OCI-LY1 (cell line): ENCODE results near the gene TTLL5.
"Not testable (repeated sequence)": the region's sequence is repeated elsewhere in the genome, so short reads cannot be mapped to it uniquely, and the experiment has no call there.

Experiments
- H2AFZ ChIP-seq: fragments of 200-600 bp; sonication (generic), shearing (Covaris generic); 2 replicates; pipeline ENCODE4 v1.6.0; 2014; ENCODE audit warnings: antibody characterized with exemption, mild to moderate bottlenecking, low read length
- H3F3A ChIP-seq: fragments of 200-600 bp; sonication (generic), shearing (Covaris generic); 2 replicates; pipeline ENCODE4 v1.6.0; 2014; ENCODE audit warnings: mild to moderate bottlenecking, antibody characterized with exemption, low read length, moderate library complexity; ENCODE audit not compliant: insufficient read depth
- H3K27ac ChIP-seq: fragments of 200-600 bp; sonication (generic); 2 replicates; pipeline ENCODE4 v1.5.1; 2014; ENCODE audit warnings: low read length, mixed run types, mild to moderate bottlenecking, low read depth; ENCODE audit not compliant: poor library complexity, severe bottlenecking
- H3K27me3 ChIP-seq: fragments of 200-600 bp; sonication (generic); 2 replicates; pipeline ENCODE4 v1.6.0; 2014; ENCODE audit warnings: antibody characterized with exemption, mild to moderate bottlenecking, low read length, moderate library complexity; ENCODE audit not compliant: insufficient read depth
- H3K36me3 ChIP-seq: fragments of 200-600 bp; sonication (generic); 2 replicates; pipeline ENCODE4 v1.6.1; 2014; ENCODE audit warnings: mild to moderate bottlenecking, antibody characterized with exemption, low read length, moderate library complexity, mixed read lengths; ENCODE audit not compliant: insufficient read depth
- H3K4me1 ChIP-seq: fragments of 200-600 bp; sonication (generic); 2 replicates; pipeline ENCODE4 v1.5.1; 2014; ENCODE audit warnings: mild to moderate bottlenecking, low read length, moderate library complexity; ENCODE audit not compliant: insufficient read depth, severe bottlenecking
- H3K4me2 ChIP-seq: fragments of 200-600 bp; sonication (generic), shearing (Covaris generic); 2 replicates; pipeline ENCODE4 v1.6.1; 2014; ENCODE audit warnings: low read length
- H3K4me3 ChIP-seq: fragments of 200-600 bp; sonication (generic); 2 replicates; pipeline ENCODE4 v1.5.1; 2014; ENCODE audit warnings: low read length, low read depth, mild to moderate bottlenecking, mixed read lengths; ENCODE audit not compliant: poor library complexity, severe bottlenecking
- H3K79me2 ChIP-seq: fragments of 200-600 bp; shearing (Covaris generic); 2 replicates; pipeline ENCODE4 v1.6.1; 2016; ENCODE audit warnings: mixed run types, low read length, mixed read lengths; ENCODE audit not compliant: insufficient read depth
- H3K9ac ChIP-seq: fragments of 200-600 bp; sonication (generic), shearing (Covaris generic); 2 replicates; pipeline ENCODE4 v1.6.1; 2014; ENCODE audit warnings: mild to moderate bottlenecking, low read length, mixed read lengths
- H3K9me2 ChIP-seq: fragments of 200-600 bp; sonication (generic), shearing (Covaris generic); 2 replicates; pipeline ENCODE4 v1.6.1; 2014; ENCODE audit warnings: low read depth, mild to moderate bottlenecking, low read length, mixed read lengths
- H3K9me3 ChIP-seq: fragments of 200-600 bp; shearing (Covaris generic); 2 replicates; pipeline ENCODE4 v1.6.1; 2014; ENCODE audit warnings: low read length, mixed read lengths
- H4K20me1 ChIP-seq: fragments of 200-600 bp; sonication (generic), shearing (Covaris generic); 2 replicates; pipeline ENCODE4 v1.6.0; 2016; ENCODE audit warnings: mild to moderate bottlenecking, low read length; ENCODE audit not compliant: insufficient read depth
- CTCF ChIP-seq: fragments of 200-600 bp; sonication (generic), shearing (Covaris generic); IDR thresholded peaks from 2 replicates; pipeline ENCODE4 v1.5.1; 2017; ENCODE audit warnings: mild to moderate bottlenecking, antibody characterized with exemption, low read length, moderate library complexity, mixed read lengths
- EZH2 ChIP-seq: fragments of 200-600 bp; sonication (generic), shearing (Covaris generic); IDR thresholded peaks from 2 replicates; pipeline ENCODE4 v1.8.0; 2017; ENCODE audit warnings: borderline replicate concordance, mixed run types, mild to moderate bottlenecking, antibody characterized with exemption, low read length, moderate library complexity, mixed read lengths

The TTLL5 gene

GRCh38 chr14:75917322-75917945, 256.4 kb downstream of the TTLL5 start:
- Histone ChIP-seq H3K4me3 (no peak overlapping the region), H3K9me3 (no peaks in the 10 kb centered on the region), H3F3A (no peaks in the 10 kb centered on the region), H3K27ac (no peak overlapping the region), H3K27me3 (no peaks in the 10 kb centered on the region), H3K79me2 (no peaks in the 10 kb centered on the region), H3K9me2 (no peaks in the 10 kb centered on the region), H3K9ac (no peak overlapping the region), H3K36me3 (no peaks in the 10 kb centered on the region), H3K4me1 (no peaks in the 10 kb centered on the region), H3K4me2 (no peak overlapping the region), H4K20me1 (no peaks in the 10 kb centered on the region), H2AFZ (no peak overlapping the region)
- TF ChIP-seq CTCF (no peak), EZH2 (no peak)

GRCh38 chr14:75917946-75918335, 256.9 kb downstream of the TTLL5 start:
- Histone ChIP-seq H3K9me3 (no peaks in the 10 kb centered on the region), H3K9ac (no peak overlapping the region), H3K79me2 (no peaks in the 10 kb centered on the region), H3K4me1 (no peaks in the 10 kb centered on the region), H3K4me3 (no peak overlapping the region), H3K27ac (no peak overlapping the region), H3K36me3 (no peaks in the 10 kb centered on the region), H3K9me2 (no peaks in the 10 kb centered on the region), H4K20me1 (no peaks in the 10 kb centered on the region), H2AFZ (no peak overlapping the region), H3K27me3 (no peaks in the 10 kb centered on the region), H3F3A (no peaks in the 10 kb centered on the region), H3K4me2 (no peak overlapping the region)
- TF ChIP-seq CTCF: no peak
- TF ChIP-seq EZH2: no peak

GRCh38 chr14:75920421-75920820, 259.4 kb downstream of the TTLL5 start:
- H3K27me3 ChIP-seq, H3K36me3 ChIP-seq, H3K9me2 ChIP-seq, H3K27ac ChIP-seq, H3K4me3 ChIP-seq, H3K4me1 ChIP-seq, H2AFZ ChIP-seq, H3K9ac ChIP-seq, H3K4me2 ChIP-seq, H4K20me1 ChIP-seq, H3K9me3 ChIP-seq, H3K79me2 ChIP-seq, H3F3A ChIP-seq: not testable (repeated sequence)

GRCh38 chr14:75925141-75925840, 264.2 kb downstream of the TTLL5 start:
- H3K9ac ChIP-seq, H3K4me3 ChIP-seq, H3K4me2 ChIP-seq, H4K20me1 ChIP-seq, H3K79me2 ChIP-seq, H2AFZ ChIP-seq, H3K27me3 ChIP-seq, H3K36me3 ChIP-seq, H3K9me2 ChIP-seq, H3K9me3 ChIP-seq, H3K4me1 ChIP-seq, H3K27ac ChIP-seq, H3F3A ChIP-seq: not testable (repeated sequence)
